ENCODE results near the gene PIKFYVE. TPM values are rescaled to one million over a fixed set of nuclear protein-coding genes. Genes with fewer than 3 reads are reported as not detected.

Gene PIKFYVE
- total RNA-seq, 1 experiment from 2014 or later, result 26.4 TPM

- CTCF ChIA-PET, result no interaction called here
- intact Hi-C loops (cut with micrococcal nuclease; ENCODE audit: unreplicated experiment), result no loop called here
- no TSS peak for BruUV-seq (replicated peaks)
- Mint-ChIP-seq H3K9me3 (ENCODE audit: low read depth, unreplicated experiment) (no peaks in the 10 kb centered on the region), H3K36me3 (ENCODE audit: insufficient read depth, unreplicated experiment) (peaks cover 7% of the 10 kb centered on the region), H3K4me3 (ENCODE audit: low read depth, unreplicated experiment) (no peak overlapping the region), H3K4me1 (ENCODE audit: low read depth, unreplicated experiment) (no peaks in the 10 kb centered on the region), H3K27ac (ENCODE audit: unreplicated experiment) (no peak overlapping the region), H3K27me3 (ENCODE audit: unreplicated experiment) (no peaks in the 10 kb centered on the region)
- DNase-seq, result no peak
- TF ChIP-seq CTCF (IDR thresholded peaks at IDR 0.05; ENCODE audit: unreplicated experiment), result no peak
These were observed 8.7 kb downstream of the PIKFYVE start for GRCh38 chr2:208274748-208275147.

GRCh38 chr2:208278549-208278948 is 12.5 kb downstream of the PIKFYVE start:
- no peak for TF ChIP-seq CTCF (IDR thresholded peaks at IDR 0.05; ENCODE audit: unreplicated experiment)

GRCh38 chr2:208279236-208279635 is 13.2 kb downstream of the PIKFYVE start:
- Mint-ChIP-seq H3K9me3 (ENCODE audit: low read depth, unreplicated experiment) (no peaks in the 10 kb centered on the region), H3K27me3 (ENCODE audit: unreplicated experiment) (no peaks in the 10 kb centered on the region), H3K4me3 (ENCODE audit: low read depth, unreplicated experiment) (no peak overlapping the region), H3K27ac (ENCODE audit: unreplicated experiment) (no peak overlapping the region), H3K36me3 (ENCODE audit: insufficient read depth, unreplicated experiment) (peaks cover 18% of the 10 kb centered on the region), H3K4me1 (ENCODE audit: low read depth, unreplicated experiment) (peaks cover 9% of the 10 kb centered on the region)
- BruUV-seq (replicated peaks), result no TSS peak
- no peak for DNase-seq
- TF ChIP-seq CTCF (IDR thresholded peaks at IDR 0.05; ENCODE audit: unreplicated experiment), result no peak
- CTCF ChIA-PET, result no interaction called here
- intact Hi-C loops (cut with micrococcal nuclease; ENCODE audit: unreplicated experiment), result no loop called here

More at GRCh38 chr2:208278549-208278948, 12.5 kb downstream of the PIKFYVE start:
- H3K4me1 Mint-ChIP-seq (ENCODE audit: low read depth, unreplicated experiment), result peaks cover 9% of the 10 kb centered on the region
- intact Hi-C loops (cut with micrococcal nuclease; ENCODE audit: unreplicated experiment), result no loop called here
- no TSS peak for BruUV-seq (replicated peaks)
- H3K27ac Mint-ChIP-seq (ENCODE audit: unreplicated experiment), result no peak overlapping the region
- H3K4me3 Mint-ChIP-seq (ENCODE audit: low read depth, unreplicated experiment), result no peak overlapping the region
- H3K9me3 Mint-ChIP-seq (ENCODE audit: low read depth, unreplicated experiment), result no peaks in the 10 kb centered on the region
- DNase-seq, result no peak
- CTCF ChIA-PET, result no interaction called here
- H3K36me3 Mint-ChIP-seq (ENCODE audit: insufficient read depth, unreplicated experiment), result peaks cover 17% of the 10 kb centered on the region
- no peaks in the 10 kb centered on the region for H3K27me3 Mint-ChIP-seq (ENCODE audit: unreplicated experiment)

GRCh38 chr2:208280234-208280633 is 14.2 kb downstream of the PIKFYVE start:
- CTCF ChIA-PET, result no interaction called here
- H3K4me1 Mint-ChIP-seq (ENCODE audit: low read depth, unreplicated experiment), result peaks cover 9% of the 10 kb centered on the region
- no TSS peak for BruUV-seq (replicated peaks)
- intact Hi-C loops (cut with micrococcal nuclease; ENCODE audit: unreplicated experiment), result no loop called here
- H3K9me3 Mint-ChIP-seq (ENCODE audit: low read depth, unreplicated experiment), result no peaks in the 10 kb centered on the region
- DNase-seq, result no peak
- H3K27ac Mint-ChIP-seq (ENCODE audit: unreplicated experiment), result no peak overlapping the region
- no peak overlapping the region for H3K4me3 Mint-ChIP-seq (ENCODE audit: low read depth, unreplicated experiment)
- H3K36me3 Mint-ChIP-seq (ENCODE audit: insufficient read depth, unreplicated experiment), result peaks cover 18% of the 10 kb centered on the region
- H3K27me3 Mint-ChIP-seq (ENCODE audit: unreplicated experiment), result no peaks in the 10 kb centered on the region
- TF ChIP-seq CTCF (IDR thresholded peaks at IDR 0.05; ENCODE audit: unreplicated experiment), result no peak
